Heart left ventricle (tissue), 13 donors: ENCODE measurements around the gene TECPR1.

Experiments used
- POLR2A ChIP-seq, 2 donors: fragments of 450-650 bp; IDR thresholded peaks; one replicate each; pipeline ENCODE4 v1.6.1; 2017; ENCODE audit warnings: antibody characterized with exemption in 2 of 2, mild to moderate bottlenecking in 2 of 2, moderate library complexity in 2 of 2
- TF ChIP-seq, protein P1 (sequence below), 12 donors: fragments of 200-600 bp; sonication (generic) in 4 of 12; IDR thresholded peaks; one replicate each; pipeline versions ENCODE4 v1.5.0 to v1.8.0; 2018 to 2022; ENCODE audit warnings: antibody characterized with exemption in 12 of 12, mild to moderate bottlenecking in 5 of 12
- donor health status: ischemic (EF 13 %, LVEDD 7.1; RV severe dilation, severe dysfunction).
- donor health status: DM: no; HTN: yes; CAD: no.
- donor health status: DM: no; HTN: no; CAD: no.
- donor health status: ischemic (EF 25% LVEDD 6.9; RV normal size, moderate dysfunction).
- donor health status: ischemic (EF 25% LVEDD 5.7; RV mildly dilated, moderate dysfunction).
- donor health status: ischemic (EF 35%, LVEDD 5.7; RV mildly dilated, moderate dysfunction).
- donor health status: nonischemic (EF 11% LVEDD 7.7; RV severe dilation, severe dysfunction).
- donor health status: DM: yes; HTN: yes; CAD: no.
- donor health status: PGD.
- donor health status: ischemic (EF 29% LVEDD 5.4; RV normal size, mild dysfunction).
- donor health status: nonischemic (EF 23%, LVEDD 6.1; RV moderate dilation, normal function).

DNA sequence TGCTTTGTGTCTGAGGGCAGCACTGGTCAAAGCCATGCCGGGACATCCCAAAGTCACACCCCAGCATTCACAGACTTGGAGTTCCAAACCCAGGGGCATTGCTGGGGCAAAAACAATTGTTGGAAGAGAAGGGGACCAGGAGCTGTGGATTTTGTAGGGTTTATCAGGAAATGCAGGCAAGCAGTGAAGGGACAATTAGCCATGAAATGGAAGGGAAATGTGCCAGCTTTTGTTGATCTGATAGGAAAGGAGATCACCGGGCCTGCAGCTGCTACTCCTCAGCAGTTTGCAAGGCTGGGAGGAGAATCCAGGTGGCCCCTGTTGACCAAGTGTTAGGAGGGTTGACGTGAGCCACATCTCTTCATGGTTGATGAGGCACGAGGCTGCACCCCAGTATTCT, 26.9 kb upstream of the TECPR1 start:
- TF ChIP-seq, protein P1, sequence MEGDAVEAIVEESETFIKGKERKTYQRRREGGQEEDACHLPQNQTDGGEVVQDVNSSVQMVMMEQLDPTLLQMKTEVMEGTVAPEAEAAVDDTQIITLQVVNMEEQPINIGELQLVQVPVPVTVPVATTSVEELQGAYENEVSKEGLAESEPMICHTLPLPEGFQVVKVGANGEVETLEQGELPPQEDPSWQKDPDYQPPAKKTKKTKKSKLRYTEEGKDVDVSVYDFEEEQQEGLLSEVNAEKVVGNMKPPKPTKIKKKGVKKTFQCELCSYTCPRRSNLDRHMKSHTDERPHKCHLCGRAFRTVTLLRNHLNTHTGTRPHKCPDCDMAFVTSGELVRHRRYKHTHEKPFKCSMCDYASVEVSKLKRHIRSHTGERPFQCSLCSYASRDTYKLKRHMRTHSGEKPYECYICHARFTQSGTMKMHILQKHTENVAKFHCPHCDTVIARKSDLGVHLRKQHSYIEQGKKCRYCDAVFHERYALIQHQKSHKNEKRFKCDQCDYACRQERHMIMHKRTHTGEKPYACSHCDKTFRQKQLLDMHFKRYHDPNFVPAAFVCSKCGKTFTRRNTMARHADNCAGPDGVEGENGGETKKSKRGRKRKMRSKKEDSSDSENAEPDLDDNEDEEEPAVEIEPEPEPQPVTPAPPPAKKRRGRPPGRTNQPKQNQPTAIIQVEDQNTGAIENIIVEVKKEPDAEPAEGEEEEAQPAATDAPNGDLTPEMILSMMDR (IDR thresholded peaks at IDR 0.05): no peak
- TF ChIP-seq POLR2A (IDR thresholded peaks at IDR 0.05): no peak
